Activated CD8-positive, alpha-beta memory T cell treated with anti-CD3 and anti-CD28 coated beads for 36 hours (primary cell): ENCODE results near the gene MED15. TPM values are rescaled to one million over a fixed set of nuclear protein-coding genes. Genes with fewer than 3 reads are reported as not detected.

Experiments
- CTCF ChIA-PET: fragments of 350-600 bp; sonication (Branson Sonifier 250); formaldehyde crosslinking; loops from one replicate; lab custom pipeline; 2021; ENCODE audit warnings: antibody characterized with exemption; lab: Charles Lee
- POLR2A ChIA-PET: fragments of 350-600 bp; sonication (Branson Sonifier 250); formaldehyde crosslinking; loops from one replicate; lab custom pipeline; 2021; ENCODE audit warnings: antibody characterized with exemption; lab: Charles Lee
- total RNA-seq, 2 experiments: library from RNA; stranded (reverse); gene quantifications; one replicate each; pipeline ENCODE4 v1.2.3, GENCODE V29; 2021

Gene MED15
- total RNA-seq, 2 experiments from 2014 or later, result 84.2 to 90.1 TPM

GRCh38 chr22:20580611-20581502, 73.4 kb downstream of the MED15 start:
- POLR2A ChIA-PET, result interaction anchor here (0.6 kb wide), 1 partner anchor 289 kb away, joined by 4 read pairs; no protein-coding TSS in a partner anchor
- CTCF ChIA-PET, result interaction anchor here (1.0 to 1.1 kb wide), 2 partner anchors 12 to 25 kb away, joined by 3 to 4 read pairs; no protein-coding TSS in a partner anchor

GRCh38 chr22:20581503-20582170, 74.2 kb downstream of the MED15 start:
- ChIA-PET POLR2A (no interaction called here), CTCF (interaction anchor here (1.1 kb wide), 1 partner anchor 13 kb away, joined by 4 read pairs; no protein-coding TSS in a partner anchor)

GRCh38 chr22:20582171-20582511, 74.7 kb downstream of the MED15 start:
- ChIA-PET CTCF (no interaction called here), POLR2A (no interaction called here)

- POLR2A ChIA-PET, result no interaction called here
- CTCF ChIA-PET, result interaction anchor here (0.7 to 0.8 kb wide), 2 partner anchors 10 to 11 kb away, joined by 3 to 4 read pairs; no protein-coding TSS in a partner anchor
These were observed 75.3 kb downstream of the MED15 start for GRCh38 chr22:20582520-20583361.

GRCh38 chr22:20583471-20583922, 76.1 kb downstream of the MED15 start:
- ChIA-PET POLR2A (no interaction called here), CTCF (interaction anchor here (0.7 to 0.8 kb wide), 2 partner anchors 10 to 12 kb away, joined by 3 to 4 read pairs; no protein-coding TSS in a partner anchor)

- ChIA-PET POLR2A (no interaction called here), CTCF (interaction anchor here (0.8 kb wide), 1 partner anchor 12 kb away, joined by 3 read pairs; no protein-coding TSS in a partner anchor)
These were observed 76.8 kb downstream of the MED15 start for GRCh38 chr22:20584029-20584871.

GRCh38 chr22:20584872-20585638, 77.6 kb downstream of the MED15 start:
- CTCF ChIA-PET, result interaction anchor here (1.1 kb wide), 1 partner anchor 20 kb away, joined by 3 read pairs; no protein-coding TSS in a partner anchor
- POLR2A ChIA-PET, result no interaction called here

- CTCF ChIA-PET, result interaction anchor here (1.1 kb wide), 1 partner anchor 19 kb away, joined by 3 read pairs; no protein-coding TSS in a partner anchor
- POLR2A ChIA-PET, result no interaction called here
These were observed 78.4 kb downstream of the MED15 start for GRCh38 chr22:20585639-20586402.

GRCh38 chr22:20586403-20586745, 79.0 kb downstream of the MED15 start:
- CTCF ChIA-PET, result no interaction called here
- POLR2A ChIA-PET, result no interaction called here

GRCh38 chr22:20587206-20587958, 80.0 kb downstream of the MED15 start:
- ChIA-PET CTCF (no interaction called here), POLR2A (no interaction called here)

- ChIA-PET CTCF (no interaction called here), POLR2A (no interaction called here)
These were observed 80.9 kb downstream of the MED15 start for GRCh38 chr22:20588092-20588842.

- CTCF ChIA-PET, result no interaction called here
- POLR2A ChIA-PET, result no interaction called here
These were observed 81.6 kb downstream of the MED15 start for GRCh38 chr22:20588843-20589581.

GRCh38 chr22:20589614-20590476, 82.4 kb downstream of the MED15 start:
- POLR2A ChIA-PET, result no interaction called here

More at GRCh38 chr22:20589614-20590476, 82.4 kb downstream of the MED15 start:
- CTCF ChIA-PET, result no interaction called here
